Cardiac muscle cell (in vitro differentiated cells and primary cell): ENCODE measurements around the gene RGS8. TPM values are rescaled to one million over a fixed set of nuclear protein-coding genes. Genes with fewer than 3 reads are reported as not detected.

Source experiments
- DNase-seq, 2 donors: peaks; one replicate each; pipeline versions ENCODE4 v3.0.0 to v3.0.0-alpha.2; 2010 to 2017; ENCODE audit warnings: low read depth in 1 of 2, low spot score in 1 of 2
- H3K27ac ChIP-seq: fragments of 200-600 bp; sonication (generic); 2 replicates; pipeline ENCODE4 v1.5.1; 2016
- H3K27me3 ChIP-seq: fragments of 200-600 bp; sonication (generic); 2 replicates; pipeline ENCODE4 v1.6.0; 2016; ENCODE audit warnings: control low read depth
- H3K36me3 ChIP-seq: fragments of 200-600 bp; sonication (generic); 2 replicates; pipeline ENCODE4 v1.5.1; 2016; ENCODE audit warnings: control low read depth
- H3K4me1 ChIP-seq: fragments of 200-600 bp; sonication (generic); 2 replicates; pipeline ENCODE4 v1.8.1; 2017; ENCODE audit warnings: low read depth, mild to moderate bottlenecking, mixed run types
- H3K4me3 ChIP-seq: fragments of 200-600 bp; sonication (generic); 2 replicates; pipeline ENCODE4 v1.5.1; 2016; ENCODE audit warnings: mild to moderate bottlenecking
- H3K9me3 ChIP-seq: fragments of 200-600 bp; sonication (generic); 2 replicates; pipeline ENCODE4 v1.5.1; 2017; ENCODE audit warnings: low read depth, mild to moderate bottlenecking, control low read depth
- polyA plus RNA-seq: library from polyadenylated mRNA; unstranded; fragments of >200 nt; fragmentation: Nextera tagmentation; extraction: Ambion mirVana; gene quantifications from 2 replicates; pipeline ENCODE4 v1.2.1, GENCODE V29; 2016
- total RNA-seq: library from RNA; depleted of rRNA; stranded (reverse); fragments of >200 nt; gene quantifications from 2 replicates; pipeline ENCODE4 v1.2.3, GENCODE V29; 2016
- TF ChIP-seq, protein P1 (sequence below): IDR thresholded peaks from 2 replicates; pipeline ENCODE4 v1.5.1; 2012; ENCODE audit warnings: low read depth, mild to moderate bottlenecking, low read length

The RGS8 gene
- total and polyA plus RNA-seq, 2 experiments from 2014 or later, result 2.2 TPM; not detected in 1

DNA sequence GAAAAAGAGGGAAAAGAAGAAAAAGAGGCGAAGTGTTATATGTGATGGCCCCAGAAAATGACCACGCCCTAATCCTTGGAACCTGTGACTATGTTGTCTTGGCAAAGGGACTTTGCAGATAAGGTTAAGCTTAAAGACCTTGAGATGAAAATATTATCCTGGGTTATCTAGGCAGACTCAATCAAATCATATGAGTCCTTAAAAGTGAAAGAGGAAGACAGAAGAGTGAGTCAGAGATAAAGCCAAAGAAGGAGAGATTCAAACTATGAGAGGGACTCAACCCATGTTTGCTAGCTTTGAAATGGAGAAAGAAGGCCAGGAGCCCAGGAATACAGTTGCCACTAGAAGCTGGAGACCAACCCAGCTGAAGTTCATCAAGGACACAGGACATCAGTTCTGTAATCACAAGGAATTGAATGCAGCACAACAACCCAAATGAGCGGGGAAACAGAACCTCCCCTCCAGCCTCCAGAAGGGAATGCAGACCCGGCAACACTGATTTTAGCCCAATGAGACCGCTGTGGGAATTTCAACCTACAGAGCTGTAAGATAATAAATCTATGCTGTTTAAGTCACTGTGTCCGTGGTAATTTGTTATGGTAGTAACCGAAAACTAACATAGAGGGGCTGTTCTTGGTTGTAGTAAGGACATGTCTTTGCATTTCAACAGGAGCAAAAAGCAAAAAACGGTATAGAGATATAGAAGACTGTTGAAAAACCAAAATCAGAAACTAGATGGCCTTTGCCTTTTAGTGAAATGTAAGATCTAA, 4.2 kb upstream of the RGS8 start:
- H3K27me3 ChIP-seq, result peaks cover 12% of the 10 kb centered on the region
- no peak overlapping the region for H3K4me3 ChIP-seq
- no peaks in the 10 kb centered on the region for H3K9me3 ChIP-seq
- H3K4me1 ChIP-seq, result no peaks in the 10 kb centered on the region
- H3K36me3 ChIP-seq, result no peaks in the 10 kb centered on the region
- DNase-seq, result no peak
- TF ChIP-seq, protein P1, sequence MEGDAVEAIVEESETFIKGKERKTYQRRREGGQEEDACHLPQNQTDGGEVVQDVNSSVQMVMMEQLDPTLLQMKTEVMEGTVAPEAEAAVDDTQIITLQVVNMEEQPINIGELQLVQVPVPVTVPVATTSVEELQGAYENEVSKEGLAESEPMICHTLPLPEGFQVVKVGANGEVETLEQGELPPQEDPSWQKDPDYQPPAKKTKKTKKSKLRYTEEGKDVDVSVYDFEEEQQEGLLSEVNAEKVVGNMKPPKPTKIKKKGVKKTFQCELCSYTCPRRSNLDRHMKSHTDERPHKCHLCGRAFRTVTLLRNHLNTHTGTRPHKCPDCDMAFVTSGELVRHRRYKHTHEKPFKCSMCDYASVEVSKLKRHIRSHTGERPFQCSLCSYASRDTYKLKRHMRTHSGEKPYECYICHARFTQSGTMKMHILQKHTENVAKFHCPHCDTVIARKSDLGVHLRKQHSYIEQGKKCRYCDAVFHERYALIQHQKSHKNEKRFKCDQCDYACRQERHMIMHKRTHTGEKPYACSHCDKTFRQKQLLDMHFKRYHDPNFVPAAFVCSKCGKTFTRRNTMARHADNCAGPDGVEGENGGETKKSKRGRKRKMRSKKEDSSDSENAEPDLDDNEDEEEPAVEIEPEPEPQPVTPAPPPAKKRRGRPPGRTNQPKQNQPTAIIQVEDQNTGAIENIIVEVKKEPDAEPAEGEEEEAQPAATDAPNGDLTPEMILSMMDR, result no peak
- no peak overlapping the region for H3K27ac ChIP-seq

DNA sequence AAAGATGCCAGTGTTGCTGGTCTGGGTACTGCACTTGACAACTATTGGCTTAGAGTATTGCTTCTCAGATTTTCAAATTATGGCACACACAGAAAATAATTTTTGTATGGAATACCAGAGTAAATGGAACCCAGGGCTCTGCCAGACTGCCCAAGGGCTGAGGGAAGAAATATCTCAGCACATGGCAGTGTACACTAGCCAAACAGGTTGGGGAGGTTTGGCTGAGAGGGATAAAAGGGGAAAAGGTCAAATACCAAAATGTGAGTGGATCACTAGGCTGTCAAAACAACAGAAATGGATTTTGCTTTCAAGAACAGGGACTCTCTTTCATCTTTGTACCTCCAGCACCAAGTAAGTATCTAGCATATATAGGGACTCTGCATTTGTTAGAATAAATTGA, 3.0 kb upstream of the RGS8 start:
- H3K9me3 ChIP-seq, result no peaks in the 10 kb centered on the region

DNA sequence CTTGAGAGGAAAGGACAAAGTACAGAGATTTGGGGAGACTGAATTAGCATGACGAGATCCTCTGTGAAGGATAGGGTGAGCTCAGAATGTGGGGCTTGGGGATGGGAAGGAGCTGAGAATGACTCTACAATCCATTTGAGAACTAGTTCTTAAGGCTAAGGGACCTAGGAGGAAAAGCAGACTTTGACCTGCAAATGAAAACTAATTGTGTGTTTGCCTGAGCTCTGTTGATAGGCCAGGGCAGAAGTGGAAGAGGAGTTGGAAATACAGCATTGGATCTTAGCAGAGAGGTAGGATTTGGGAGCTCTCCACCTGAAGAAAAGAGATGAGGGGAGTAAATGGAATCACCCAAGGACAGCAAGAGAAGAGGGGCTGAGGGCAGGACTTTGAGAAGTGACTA, 2.1 kb upstream of the RGS8 start:
- no peaks in the 10 kb centered on the region for H3K36me3 ChIP-seq
- H3K27me3 ChIP-seq, result peaks cover 13% of the 10 kb centered on the region
- H3K4me3 ChIP-seq, result no peak overlapping the region
- no peak overlapping the region for H3K27ac ChIP-seq
- no peaks in the 10 kb centered on the region for H3K4me1 ChIP-seq
- DNase-seq, result no peak
- no peaks in the 10 kb centered on the region for H3K9me3 ChIP-seq
- TF ChIP-seq, protein P1, result no peak

More for the DNA sequence above, 3.0 kb upstream of the RGS8 start:
- no peak for DNase-seq
- Histone ChIP-seq H3K27ac (no peak overlapping the region), H3K36me3 (no peaks in the 10 kb centered on the region), H3K27me3 (peaks cover 13% of the 10 kb centered on the region), H3K4me3 (no peak overlapping the region), H3K4me1 (no peaks in the 10 kb centered on the region)
- TF ChIP-seq, protein P1, result no peak

DNA sequence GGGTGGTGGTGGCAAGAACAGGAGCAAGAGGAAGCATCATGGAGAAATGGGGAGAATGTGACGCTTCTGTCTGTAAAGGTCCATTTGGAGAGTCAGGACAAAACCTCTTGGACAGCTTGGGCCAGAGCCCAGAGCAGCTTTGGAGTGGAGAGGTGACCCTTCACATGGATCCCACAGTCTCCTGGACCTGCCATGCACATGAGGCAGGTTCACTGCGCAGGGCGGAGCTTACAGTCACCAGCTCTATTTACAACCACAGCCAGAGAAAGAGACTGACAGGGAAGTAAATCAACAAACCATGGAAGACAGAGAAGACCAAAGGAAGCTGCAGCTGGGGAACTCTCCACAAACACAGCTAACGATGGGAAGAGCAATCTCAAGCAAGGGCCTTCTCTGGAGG, 828 bp upstream of the RGS8 start:
- Histone ChIP-seq H3K9me3 (no peaks in the 10 kb centered on the region), H3K27ac (no peak overlapping the region), H3K36me3 (no peaks in the 10 kb centered on the region), H3K4me3 (no peak overlapping the region), H3K27me3 (peaks cover 13% of the 10 kb centered on the region), H3K4me1 (no peaks in the 10 kb centered on the region)
- DNase-seq, result no peak
- TF ChIP-seq, protein P1, result no peak

DNA sequence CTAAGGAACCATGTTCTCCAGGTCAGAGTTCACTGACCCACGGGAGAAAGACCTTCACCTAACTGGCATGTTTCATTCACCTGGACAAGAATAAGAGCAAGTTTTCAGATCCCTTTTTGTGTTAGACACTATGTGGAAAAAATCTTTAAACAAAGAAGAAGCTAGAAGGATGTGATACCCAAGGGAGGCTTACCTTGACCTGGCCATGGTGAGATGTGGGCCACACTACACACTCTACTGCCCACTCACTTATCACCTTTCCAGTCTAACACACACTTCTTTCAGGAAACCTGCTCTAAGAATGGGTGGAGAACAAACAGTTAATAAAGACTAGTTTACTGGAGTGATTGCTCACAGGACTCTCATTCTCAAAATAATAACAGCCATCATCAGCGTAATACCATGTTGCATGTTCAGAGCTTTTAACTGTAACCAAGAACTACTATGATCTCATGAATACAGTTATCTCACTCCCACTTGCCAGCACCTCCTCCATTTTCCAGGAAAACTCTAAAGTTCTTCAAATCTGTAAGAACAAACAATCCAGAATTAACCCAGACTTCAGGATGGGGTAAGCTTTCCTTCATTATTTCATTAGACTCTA, 1.4 kb downstream of the RGS8 start:
- no peak for DNase-seq
- peaks cover 13% of the 10 kb centered on the region for H3K27me3 ChIP-seq
- no peaks in the 10 kb centered on the region for H3K36me3 ChIP-seq
- H3K9me3 ChIP-seq, result no peaks in the 10 kb centered on the region
- TF ChIP-seq, protein P1, result no peak
- H3K27ac ChIP-seq, result no peak overlapping the region
- no peaks in the 10 kb centered on the region for H3K4me1 ChIP-seq
- no peak overlapping the region for H3K4me3 ChIP-seq
